Mesenteric fat pad (tissue), 1 donor: ENCODE data around the gene DAAM2. TPM values are rescaled to one million over a fixed set of nuclear protein-coding genes. Genes with fewer than 3 reads are reported as not detected.

ENCODE experiments used
- DNase-seq: peaks from one replicate; pipeline ENCODE4 v3.0.0-alpha.2; 2020; ENCODE audit warnings: low spot score
- long read RNA-seq: library from polyadenylated mRNA; unstranded; transcript quantifications from one replicate; pipeline ENCODE4 v2.0.0, GENCODE V29; 2020
- total RNA-seq: library from RNA; stranded (reverse); fragmentation: NEBNext Ultra II Directional; extraction: Animal tissue kit (Norgen Biotek cat#: 25700); gene quantifications from one replicate; pipeline ENCODE4 v1.2.1, GENCODE V29; 2021
- donor health status: DM: yes; HTN: yes; CAD: no.

The DAAM2 gene
- total RNA-seq: 83.8 TPM
- long read RNA-seq, partial matches to known transcripts: 2 of 85 reads
- long read RNA-seq, other reads (novel, unspliced or antisense): 79 of 85 reads

- DNase-seq: no peak
Observed at GRCh38 chr6:39791850-39792539, at the start of gene DAAM2. TSS of gene DAAM2 (plus strand) at chr6:39792376. CDS start at chr6:39856303, 63,927 bp downstream.

- no peak for DNase-seq
Observed at GRCh38 chr6:39746795-39747194, 45.4 kb upstream of the DAAM2 start.

GRCh38 chr6:39752835-39753724 lies 39.1 kb upstream of the DAAM2 start:
- no peak for DNase-seq

GRCh38 chr6:39753725-39754045 lies 38.5 kb upstream of the DAAM2 start:
- no peak for DNase-seq

GRCh38 chr6:39754514-39755115 lies 37.6 kb upstream of the DAAM2 start:
- no peak for DNase-seq

- DNase-seq: no peak
Observed at GRCh38 chr6:39755231-39755630, 36.9 kb upstream of the DAAM2 start.

- DNase-seq: no peak
Observed at GRCh38 chr6:39756582-39756981, 35.6 kb upstream of the DAAM2 start.

- DNase-seq: no peak
Observed at GRCh38 chr6:39758905-39759605, 33.1 kb upstream of the DAAM2 start.

GRCh38 chr6:39760226-39760952 lies 31.8 kb upstream of the DAAM2 start:
- DNase-seq: no peak

- no peak for DNase-seq
Observed at GRCh38 chr6:39765508-39766065, 26.6 kb upstream of the DAAM2 start.

- DNase-seq: no peak
Observed at GRCh38 chr6:39769012-39769411, 23.2 kb upstream of the DAAM2 start.

GRCh38 chr6:39770446-39770845 lies 21.7 kb upstream of the DAAM2 start:
- DNase-seq: no peak

GRCh38 chr6:39772559-39773273 lies 19.5 kb upstream of the DAAM2 start:
- DNase-seq: no peak

- no peak for DNase-seq
Observed at GRCh38 chr6:39773782-39774181, 18.4 kb upstream of the DAAM2 start.

- no peak for DNase-seq
Observed at GRCh38 chr6:39776581-39776980, 15.6 kb upstream of the DAAM2 start.

- no peak for DNase-seq
Observed at GRCh38 chr6:39777218-39777617, 15.0 kb upstream of the DAAM2 start.

GRCh38 chr6:39777661-39778060 lies 14.5 kb upstream of the DAAM2 start:
- no peak for DNase-seq

- DNase-seq: no peak
Observed at GRCh38 chr6:39778581-39779255, 13.5 kb upstream of the DAAM2 start.

- DNase-seq: no peak
Observed at GRCh38 chr6:39785281-39785680, 6.9 kb upstream of the DAAM2 start.
